NCI-H345 (cell line): Measurements from ENCODE around the gene ZFAND3.
A peak's percentile ranks its signal among the peaks of the same experiment; 100 is the strongest.

Experiments used
- DNase-seq: peaks from one replicate; lab custom pipeline; 2025; lab: John Stamatoyannopoulos, UW

The ZFAND3 gene

DNA sequence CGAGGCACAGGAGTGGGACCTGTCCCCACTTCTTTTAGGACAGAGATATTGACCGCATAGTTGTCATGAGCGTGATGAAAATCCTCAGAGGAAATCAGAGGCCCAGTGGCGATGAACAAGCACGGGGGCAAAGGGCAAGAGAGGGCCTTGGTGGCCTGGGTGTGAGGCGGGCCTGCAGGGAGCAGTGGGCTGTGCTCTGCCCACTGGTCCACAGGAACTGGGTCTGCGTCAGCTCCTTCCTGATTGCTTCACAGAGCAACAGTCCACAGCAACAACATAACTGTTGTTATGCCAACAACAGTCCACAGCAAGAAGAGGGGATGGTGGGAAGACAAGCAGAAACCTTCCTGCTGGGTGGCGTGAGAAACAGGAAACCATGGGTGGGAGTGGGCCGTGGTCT lies 335.6 kb downstream of the ZFAND3 start:
- no peak for DNase-seq

DNA sequence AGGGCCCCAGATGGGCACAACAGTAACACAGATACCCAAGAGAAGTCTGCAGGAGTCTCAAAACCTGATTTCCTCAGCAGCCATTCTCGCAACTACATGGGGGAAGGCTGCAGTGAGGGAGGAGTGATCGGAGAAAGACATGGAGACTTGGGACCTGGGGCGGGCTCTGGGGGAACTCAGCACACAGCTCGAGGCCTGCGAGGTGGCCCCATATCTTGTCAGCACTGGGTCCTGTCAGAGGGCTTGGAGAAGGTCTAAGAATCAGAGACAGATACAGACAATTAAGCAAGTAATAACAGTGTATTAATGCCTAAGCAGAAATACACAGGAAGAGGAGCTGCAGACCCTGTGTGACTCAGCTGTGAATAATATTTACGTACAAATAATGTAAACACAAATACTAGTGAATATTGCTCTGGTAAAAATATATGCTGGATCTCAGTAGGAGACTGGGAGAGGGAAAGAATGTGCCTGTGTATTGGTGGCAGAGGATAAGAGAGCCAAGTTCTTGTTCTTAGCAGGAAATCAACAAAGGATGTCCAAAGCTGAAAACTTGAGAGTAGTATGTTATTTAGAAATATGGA lies 336.2 kb downstream of the ZFAND3 start:
- no peak for DNase-seq

- DNase-seq, result no peak
These were observed 337.5 kb downstream of the ZFAND3 start for GRCh38 chr6:38156818-38157565.

- DNase-seq, result no peak
These were observed 338.4 kb downstream of the ZFAND3 start for GRCh38 chr6:38157905-38158304.

- DNase-seq, result no peak
These were observed 339.3 kb downstream of the ZFAND3 start for GRCh38 chr6:38158762-38159350.

GRCh38 chr6:38159596-38159995 lies 340.1 kb downstream of the ZFAND3 start:
- DNase-seq, result no peak

GRCh38 chr6:38160831-38161230 lies 341.3 kb downstream of the ZFAND3 start:
- no peak for DNase-seq

- no peak for DNase-seq
These were observed 341.8 kb downstream of the ZFAND3 start for GRCh38 chr6:38161331-38161730.

GRCh38 chr6:38161754-38162492 lies 342.4 kb downstream of the ZFAND3 start:
- DNase-seq, result no peak

DNA sequence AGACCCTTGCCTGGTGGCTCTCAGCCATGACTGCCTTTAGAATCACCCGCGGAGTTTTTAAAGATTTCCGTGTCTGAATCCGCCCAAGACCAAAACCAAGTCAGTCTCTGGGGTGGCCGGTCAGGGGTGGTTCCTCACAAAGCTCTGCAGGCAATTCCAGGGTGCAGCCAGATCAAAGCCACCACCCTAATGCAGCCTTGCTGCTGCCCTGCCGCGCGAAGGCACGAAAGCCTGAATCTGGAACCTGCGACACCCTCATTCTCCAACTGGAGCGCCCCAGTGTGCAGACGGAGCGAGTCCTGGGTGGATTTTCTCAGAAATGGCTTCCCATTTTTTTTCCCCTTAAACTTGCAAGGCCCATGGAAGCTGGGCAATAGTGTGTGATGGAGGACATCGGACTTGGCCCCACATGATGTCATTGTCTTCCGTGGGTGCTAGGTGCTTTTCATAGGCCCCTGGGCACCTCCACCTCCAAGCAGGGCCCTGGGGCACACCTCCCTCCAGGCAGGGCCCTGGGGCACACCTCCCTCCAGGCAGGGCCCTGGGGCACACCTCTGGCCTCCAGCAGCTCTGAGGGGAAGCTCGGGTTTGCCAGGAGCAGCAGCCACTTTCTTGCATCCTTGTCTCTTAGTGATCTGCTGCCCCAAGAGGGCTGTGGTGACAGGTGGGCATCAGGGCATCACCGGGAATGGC lies 343.1 kb downstream of the ZFAND3 start:
- DNase-seq, result no peak

DNA sequence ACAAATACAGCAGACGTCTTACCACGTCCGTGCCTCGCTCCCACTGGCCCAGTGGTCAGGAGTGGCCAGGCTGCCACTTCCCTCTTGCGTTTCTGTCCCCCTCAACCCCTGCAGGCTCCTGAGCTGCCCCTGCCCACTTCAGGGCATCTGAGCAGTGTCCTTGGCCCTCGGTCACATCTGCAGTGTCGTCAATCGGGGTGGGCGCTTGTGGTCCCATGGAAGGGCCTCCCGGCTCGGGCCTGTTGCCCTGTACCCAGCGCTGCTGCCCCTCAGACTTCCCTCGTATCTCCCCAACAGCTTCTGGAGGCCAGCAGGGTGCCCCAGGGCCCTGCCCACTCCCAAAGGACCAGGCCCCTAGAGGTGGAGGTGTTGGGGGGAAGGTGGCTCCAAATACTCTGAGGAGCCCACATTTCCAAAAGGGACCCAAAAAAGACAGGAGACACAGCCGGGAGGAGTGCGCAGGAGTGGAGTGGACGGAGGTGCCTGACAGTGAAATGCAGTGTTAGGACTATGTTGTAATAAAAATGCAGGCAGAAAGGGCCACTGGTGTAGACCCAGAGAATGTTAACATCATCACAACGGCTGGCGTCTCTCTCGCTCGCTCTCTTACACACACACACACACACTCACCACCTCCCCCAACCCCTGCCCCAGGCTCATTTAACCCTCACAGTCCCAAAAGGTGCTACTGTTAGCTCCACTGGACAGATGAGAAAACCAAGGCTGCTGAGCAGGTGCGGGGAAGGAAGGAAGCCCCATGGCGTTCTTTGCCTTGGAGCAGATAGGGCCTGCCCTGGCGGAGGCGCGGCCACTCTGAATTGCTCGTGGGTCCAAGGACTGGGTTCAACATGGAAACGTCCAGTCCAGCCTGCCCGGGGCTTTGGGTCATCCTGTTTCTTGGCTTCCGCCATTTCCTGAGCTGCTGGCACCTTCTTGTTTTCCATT lies 343.9 kb downstream of the ZFAND3 start:
- no peak for DNase-seq

DNA sequence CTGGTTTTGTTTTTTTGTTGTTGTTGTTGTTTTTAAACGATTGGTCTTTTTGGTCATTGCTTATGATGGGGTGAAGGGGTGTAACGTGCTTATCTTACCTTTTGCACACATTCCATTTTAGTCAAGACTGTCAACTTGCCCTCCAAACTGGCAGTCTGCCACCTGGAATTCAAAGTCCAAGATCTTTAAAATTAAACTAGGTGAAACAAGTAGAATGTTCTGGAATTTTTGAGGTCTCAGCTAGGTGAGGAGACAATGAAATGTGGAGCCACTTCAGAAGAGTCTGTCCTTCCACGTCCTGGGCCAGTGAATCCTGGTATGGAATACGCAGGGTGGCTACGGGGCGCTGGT lies 344.6 kb downstream of the ZFAND3 start:
- DNase-seq, result no peak

DNA sequence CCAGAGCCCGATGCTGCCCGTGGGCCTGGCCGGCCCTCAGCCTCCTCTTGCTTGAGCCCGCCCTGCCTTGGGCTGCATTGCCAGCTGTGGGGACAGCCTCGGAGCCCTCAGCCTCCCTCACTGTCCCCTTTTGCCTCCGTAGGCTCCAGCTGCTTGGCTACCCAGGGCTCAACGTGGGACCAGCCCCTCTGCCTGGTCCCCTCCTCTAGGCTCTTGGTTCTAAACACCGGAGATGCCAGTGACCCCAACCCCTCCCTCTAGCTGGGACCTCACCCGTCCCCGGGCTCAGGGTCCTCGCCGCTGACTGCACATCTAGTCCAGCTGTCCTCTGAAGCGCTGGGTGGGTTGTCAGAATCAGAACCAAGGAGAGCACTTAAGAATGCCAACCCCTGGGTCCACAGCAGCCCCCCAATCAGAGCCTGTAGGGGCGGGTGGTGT lies 345.2 kb downstream of the ZFAND3 start:
- DNase-seq, result no peak

DNA sequence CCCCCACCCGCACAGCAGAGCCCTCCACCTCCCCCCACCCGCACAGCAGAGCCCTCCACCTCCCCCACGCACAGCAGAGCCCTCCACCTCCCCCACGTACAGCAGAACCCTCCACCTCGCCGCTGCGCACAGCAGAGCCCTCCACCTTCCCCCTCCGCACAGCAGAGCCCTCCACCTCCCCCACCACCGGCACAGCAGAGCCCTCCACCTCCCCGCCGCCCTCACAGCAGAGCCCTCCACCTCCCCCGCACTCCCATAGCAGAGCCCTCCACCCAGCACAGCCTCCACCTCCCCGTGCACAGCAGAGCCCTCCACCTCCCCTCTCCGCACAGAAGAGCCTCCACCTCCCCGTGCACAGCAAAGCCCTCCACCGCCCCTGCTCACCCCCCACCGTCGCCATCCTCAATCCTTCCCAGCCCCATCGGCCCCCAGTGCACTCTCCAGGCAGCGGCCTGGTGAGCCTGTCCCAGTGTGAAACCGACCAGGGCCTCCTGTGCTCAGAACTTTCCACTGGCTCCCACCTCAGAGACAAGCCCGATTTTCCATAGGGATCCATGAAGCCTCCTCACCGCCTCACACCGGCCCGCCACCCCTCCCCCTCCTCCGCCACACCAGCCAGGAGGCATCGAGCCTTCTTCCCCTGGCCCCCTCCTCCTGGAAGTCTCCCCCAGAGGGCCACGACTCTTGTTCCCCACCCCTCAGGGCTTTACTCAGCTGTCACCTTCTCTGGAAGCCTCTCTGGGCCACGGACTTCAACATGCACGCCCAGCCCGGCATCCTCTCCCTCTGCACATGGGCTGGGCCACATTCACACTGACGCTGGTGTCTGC lies 347.1 kb downstream of the ZFAND3 start:
- DNase-seq, result no peak

DNA sequence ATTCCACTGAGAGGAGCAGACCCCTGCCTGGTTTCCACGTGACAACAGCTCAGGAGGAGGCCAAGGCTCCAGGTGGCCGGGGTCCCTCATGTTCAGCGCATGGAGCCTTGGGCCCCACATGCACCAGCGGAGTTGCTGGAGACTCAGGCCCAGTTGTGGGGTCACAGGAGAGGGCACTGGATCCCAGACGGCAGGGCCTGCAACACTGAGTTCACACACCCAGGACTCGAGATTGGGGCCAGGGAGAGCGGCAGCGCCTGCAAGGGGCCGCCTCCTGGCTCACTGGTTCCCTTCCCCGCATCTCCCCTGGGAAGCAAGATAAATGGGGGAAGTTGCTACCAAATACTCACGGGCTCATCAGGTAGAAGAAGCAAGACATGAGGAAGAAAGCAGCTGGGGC lies 348.1 kb downstream of the ZFAND3 start:
- DNase-seq, result no peak

GRCh38 chr6:38168126-38168525 lies 348.6 kb downstream of the ZFAND3 start:
- no peak for DNase-seq

DNA sequence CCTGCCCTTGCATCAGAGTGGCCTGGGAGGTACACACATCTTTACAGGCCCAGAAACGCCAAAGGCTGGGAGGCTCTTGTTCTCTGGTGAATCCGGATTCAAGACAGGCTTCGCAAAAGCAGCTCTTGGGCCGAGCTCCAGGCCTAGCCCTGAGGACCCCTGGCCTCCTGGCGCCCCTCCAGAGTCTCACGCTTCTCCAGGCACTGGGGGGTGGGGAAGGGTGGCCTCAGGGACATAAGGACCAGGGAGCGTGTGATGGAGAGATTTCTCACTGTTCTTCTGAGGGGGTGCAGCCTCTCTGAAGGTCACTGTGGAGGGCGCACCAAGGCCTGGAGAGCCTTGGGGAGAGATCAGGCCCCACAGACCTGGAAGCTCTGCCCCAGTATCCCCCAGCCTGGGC lies 349.2 kb downstream of the ZFAND3 start:
- DNase-seq, result no peak

DNA sequence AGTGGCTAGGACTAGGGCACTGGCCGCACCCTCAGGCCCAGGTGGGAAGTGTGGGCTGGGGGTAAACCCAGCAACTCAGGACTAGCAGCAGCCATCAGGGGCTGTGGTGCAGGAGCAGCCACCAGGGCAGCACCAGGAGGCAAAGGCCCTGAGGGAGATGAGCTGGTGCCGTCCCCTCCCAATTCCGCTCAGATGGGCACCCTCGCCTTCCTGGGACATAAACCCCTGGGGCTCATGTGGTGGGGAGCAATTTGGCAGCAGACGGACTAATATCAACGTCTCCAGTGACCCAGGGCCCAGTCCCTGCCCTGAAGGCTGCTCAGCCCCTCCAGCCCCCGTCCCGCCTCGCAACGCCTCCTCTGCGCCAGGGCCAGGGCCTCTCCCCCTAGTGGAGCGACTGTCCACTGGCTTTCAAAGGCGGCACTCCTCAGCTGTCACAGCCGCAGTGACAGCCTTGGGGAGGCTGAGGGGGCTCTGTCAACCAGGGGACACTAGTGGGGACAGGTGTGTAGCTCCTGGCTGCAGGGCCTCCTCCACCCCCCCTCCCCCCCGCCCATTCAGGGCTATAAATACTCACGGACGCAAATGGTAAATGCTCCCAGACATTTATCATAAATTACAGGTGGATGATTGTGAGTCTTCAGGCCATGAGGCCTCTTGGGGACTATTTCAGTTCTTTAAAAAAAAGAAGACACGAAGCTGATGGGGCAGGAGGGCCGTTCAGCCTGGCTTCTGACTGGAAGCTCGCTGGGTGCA lies 349.9 kb downstream of the ZFAND3 start:
- no peak for DNase-seq

DNA sequence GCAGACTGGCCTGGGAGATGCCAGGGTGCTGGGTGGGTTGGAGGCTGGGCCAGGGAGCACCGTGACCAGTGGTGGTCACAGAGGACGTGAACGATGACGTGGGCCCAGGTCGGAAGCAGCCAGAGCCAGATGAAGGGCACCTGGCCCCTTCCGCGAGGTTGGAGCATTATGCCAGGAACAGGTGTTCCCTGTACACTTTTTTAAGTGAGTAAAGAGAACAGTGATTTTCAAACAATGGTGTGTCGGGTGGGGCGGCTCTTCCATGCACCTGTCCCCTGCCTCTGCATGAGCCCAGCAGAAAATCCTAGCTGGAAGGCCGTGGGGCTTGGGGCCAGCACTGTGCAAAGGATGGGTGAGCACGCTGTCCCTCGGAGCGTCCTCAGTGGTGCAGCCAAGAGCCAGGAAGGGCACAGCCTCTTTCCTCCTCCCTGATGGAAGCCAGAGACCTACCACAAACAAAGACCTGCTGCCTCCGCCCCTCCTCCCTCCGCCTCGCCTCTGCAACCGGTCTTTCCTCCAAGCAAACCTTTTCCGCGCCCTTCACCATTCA lies 350.5 kb downstream of the ZFAND3 start:
- peak; percentile 88 for DNase-seq
